Measurements from ENCODE around the gene HTATSF1.

The HTATSF1 gene

GRCh38 chrX:136534131-136534530, 36.7 kb downstream of the HTATSF1 start:
- Histone ChIP-seq H3K4me2 (no peak overlapping the region), H3K9me3 (no peaks in the 10 kb centered on the region), H3K36me3 (no peaks in the 10 kb centered on the region), H3K4me3 (no peak overlapping the region), H3K9ac (no peak overlapping the region), H3K27me3 (peaks cover 91% of the 10 kb centered on the region), H4K20me1 (peaks cover 6% of the 10 kb centered on the region; the same call in 1 of the 2 replicates), H3K4me1 (no peaks in the 10 kb centered on the region), H3K27ac (no peak overlapping the region)
- TF ChIP-seq Cebpa-rat (IDR thresholded peaks at IDR 0.05): no peak

GRCh38 chrX:136538811-136539210, 41.4 kb downstream of the HTATSF1 start:
- Histone ChIP-seq H4K20me1 (peaks cover 6% of the 10 kb centered on the region; the same call in 1 of the 2 replicates), H3K9me3 (no peaks in the 10 kb centered on the region), H3K4me3 (no peak overlapping the region), H3K27me3 (peaks cover 96% of the 10 kb centered on the region), H3K4me1 (no peaks in the 10 kb centered on the region), H3K27ac (no peak overlapping the region), H3K9ac (no peak overlapping the region), H3K4me2 (no peak overlapping the region), H3K36me3 (no peaks in the 10 kb centered on the region)
- no peak for TF ChIP-seq Cebpa-rat (IDR thresholded peaks at IDR 0.05)

GRCh38 chrX:136540226-136540625, 42.8 kb downstream of the HTATSF1 start:
- no peaks in the 10 kb centered on the region for H3K4me1 ChIP-seq
- H3K27ac ChIP-seq: no peak overlapping the region
- no peak for TF ChIP-seq Cebpa-rat (IDR thresholded peaks at IDR 0.05)
- H4K20me1 ChIP-seq: peaks cover 6% of the 10 kb centered on the region; the same call in 1 of the 2 replicates
- peaks cover 94% of the 10 kb centered on the region for H3K27me3 ChIP-seq
- H3K4me2 ChIP-seq: no peak overlapping the region
- no peak overlapping the region for H3K4me3 ChIP-seq
- no peak overlapping the region for H3K9ac ChIP-seq
- no peaks in the 10 kb centered on the region for H3K9me3 ChIP-seq
- H3K36me3 ChIP-seq: no peaks in the 10 kb centered on the region

GRCh38 chrX:136541294-136541693, 43.9 kb downstream of the HTATSF1 start:
- Histone ChIP-seq H3K36me3 (no peaks in the 10 kb centered on the region), H3K9me3 (no peaks in the 10 kb centered on the region), H3K27me3 (peaks cover 94% of the 10 kb centered on the region), H3K4me1 (no peaks in the 10 kb centered on the region), H3K9ac (no peak overlapping the region), H3K27ac (no peak overlapping the region), H3K4me3 (no peak overlapping the region), H3K4me2 (no peak overlapping the region), H4K20me1 (no peaks in the 10 kb centered on the region; the same call in 1 of the 2 replicates)
- TF ChIP-seq Cebpa-rat (IDR thresholded peaks at IDR 0.05): no peak

GRCh38 chrX:136542281-136542680, 44.9 kb downstream of the HTATSF1 start:
- Histone ChIP-seq H4K20me1 (no peaks in the 10 kb centered on the region; the same call in 1 of the 2 replicates), H3K27ac (no peak overlapping the region), H3K4me3 (no peak overlapping the region), H3K9ac (no peak overlapping the region), H3K36me3 (no peaks in the 10 kb centered on the region), H3K4me2 (no peak overlapping the region), H3K4me1 (no peaks in the 10 kb centered on the region), H3K27me3 (peaks cover 96% of the 10 kb centered on the region), H3K9me3 (no peaks in the 10 kb centered on the region)
- no peak for TF ChIP-seq Cebpa-rat (IDR thresholded peaks at IDR 0.05)

- Histone ChIP-seq H3K4me1 (no peaks in the 10 kb centered on the region), H3K4me3 (no peak overlapping the region), H4K20me1 (no peaks in the 10 kb centered on the region; the same call in 1 of the 2 replicates), H3K4me2 (no peak overlapping the region), H3K27ac (no peak overlapping the region), H3K36me3 (no peaks in the 10 kb centered on the region), H3K27me3 (peaks cover 92% of the 10 kb centered on the region), H3K9ac (no peak overlapping the region), H3K9me3 (no peaks in the 10 kb centered on the region)
- no peak for TF ChIP-seq Cebpa-rat (IDR thresholded peaks at IDR 0.05)
These were observed 49.0 kb downstream of the HTATSF1 start for GRCh38 chrX:136546371-136546781.

- Histone ChIP-seq H3K9ac (no peak overlapping the region), H3K9me3 (no peaks in the 10 kb centered on the region), H3K4me2 (no peak overlapping the region), H3K4me1 (no peaks in the 10 kb centered on the region), H3K27ac (no peak overlapping the region), H3K36me3 (no peaks in the 10 kb centered on the region), H3K27me3 (peaks cover 96% of the 10 kb centered on the region), H4K20me1 (no peaks in the 10 kb centered on the region; the same call in 1 of the 2 replicates), H3K4me3 (no peak overlapping the region)
- no peak for TF ChIP-seq Cebpa-rat (IDR thresholded peaks at IDR 0.05)
These were observed 51.8 kb downstream of the HTATSF1 start for GRCh38 chrX:136549226-136549625.

GRCh38 chrX:136551410-136551809, 54.0 kb downstream of the HTATSF1 start:
- no peaks in the 10 kb centered on the region for H3K9me3 ChIP-seq
- no peaks in the 10 kb centered on the region for H3K36me3 ChIP-seq
- peaks cover 96% of the 10 kb centered on the region for H3K27me3 ChIP-seq
- no peak for TF ChIP-seq Cebpa-rat (IDR thresholded peaks at IDR 0.05)
- no peak overlapping the region for H3K9ac ChIP-seq
- no peaks in the 10 kb centered on the region; the same call in 1 of the 2 replicates for H4K20me1 ChIP-seq
- H3K4me2 ChIP-seq: no peak overlapping the region
- no peaks in the 10 kb centered on the region for H3K4me1 ChIP-seq
- no peak overlapping the region for H3K27ac ChIP-seq
- no peak overlapping the region for H3K4me3 ChIP-seq

GRCh38 chrX:136555694-136556093, 58.3 kb downstream of the HTATSF1 start:
- H3K9ac ChIP-seq: no peak overlapping the region
- H3K9me3 ChIP-seq: no peaks in the 10 kb centered on the region
- no peak overlapping the region for H3K4me2 ChIP-seq
- no peak for TF ChIP-seq Cebpa-rat (IDR thresholded peaks at IDR 0.05)
- no peaks in the 10 kb centered on the region for H3K36me3 ChIP-seq
- no peaks in the 10 kb centered on the region; the same call in 1 of the 2 replicates for H4K20me1 ChIP-seq
- H3K4me3 ChIP-seq: no peak overlapping the region
- H3K27ac ChIP-seq: no peak overlapping the region
- H3K4me1 ChIP-seq: no peaks in the 10 kb centered on the region
- H3K27me3 ChIP-seq: peaks cover 85% of the 10 kb centered on the region
